GM18909 (cell line): ENCODE results near the gene ANKRD31.

Source experiments
- ATAC-seq: cut with Tn5 transposase; IDR thresholded peaks from one replicate; pipeline ENCODE4 v1.9.1; 2021; ENCODE audit warnings: mild to moderate bottlenecking; ENCODE audit not compliant: unreplicated experiment, poor library complexity

The ANKRD31 gene

DNA sequence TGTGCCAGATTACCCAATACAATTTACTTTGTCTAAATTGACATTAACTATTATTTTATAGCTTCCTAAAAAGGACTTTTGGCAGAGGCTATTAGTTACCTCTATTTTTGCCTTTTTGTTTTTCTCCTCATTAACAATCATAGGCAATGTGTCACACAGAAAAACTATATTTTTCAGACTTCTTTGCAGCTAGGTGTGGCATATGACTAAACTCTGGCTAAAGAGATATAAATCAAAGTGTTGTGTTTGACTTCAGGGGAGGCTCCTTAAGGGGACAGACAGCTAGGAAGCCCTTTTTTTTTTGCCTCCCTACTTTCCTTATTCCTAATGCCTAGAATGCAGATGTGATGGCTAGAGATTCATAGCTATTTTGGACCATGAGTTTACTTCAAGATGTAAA, 164.6 kb downstream of the ANKRD31 start:
- no peak for ATAC-seq

DNA sequence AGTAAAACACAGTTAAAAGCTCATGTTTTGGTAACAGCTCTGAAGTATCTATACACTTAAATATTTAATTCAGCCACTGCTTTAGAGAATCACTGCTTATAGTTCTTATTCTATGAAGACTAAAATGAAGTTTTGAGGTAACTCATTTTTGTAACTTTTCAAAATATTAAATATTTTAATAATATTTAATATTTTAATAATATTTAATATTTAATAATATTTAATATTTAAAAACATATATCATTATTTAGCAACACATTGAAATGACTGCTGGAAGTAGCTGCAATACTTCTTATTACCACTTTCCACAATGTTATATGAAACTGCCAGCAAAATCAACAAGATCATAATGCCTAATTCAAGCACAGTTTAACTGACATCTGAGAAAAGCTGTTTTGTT, 165.6 kb downstream of the ANKRD31 start:
- no peak for ATAC-seq

GRCh38 chr5:75067434-75067833, 169.2 kb downstream of the ANKRD31 start:
- no peak for ATAC-seq

GRCh38 chr5:75062925-75063531, 173.7 kb downstream of the ANKRD31 start:
- no peak for ATAC-seq

DNA sequence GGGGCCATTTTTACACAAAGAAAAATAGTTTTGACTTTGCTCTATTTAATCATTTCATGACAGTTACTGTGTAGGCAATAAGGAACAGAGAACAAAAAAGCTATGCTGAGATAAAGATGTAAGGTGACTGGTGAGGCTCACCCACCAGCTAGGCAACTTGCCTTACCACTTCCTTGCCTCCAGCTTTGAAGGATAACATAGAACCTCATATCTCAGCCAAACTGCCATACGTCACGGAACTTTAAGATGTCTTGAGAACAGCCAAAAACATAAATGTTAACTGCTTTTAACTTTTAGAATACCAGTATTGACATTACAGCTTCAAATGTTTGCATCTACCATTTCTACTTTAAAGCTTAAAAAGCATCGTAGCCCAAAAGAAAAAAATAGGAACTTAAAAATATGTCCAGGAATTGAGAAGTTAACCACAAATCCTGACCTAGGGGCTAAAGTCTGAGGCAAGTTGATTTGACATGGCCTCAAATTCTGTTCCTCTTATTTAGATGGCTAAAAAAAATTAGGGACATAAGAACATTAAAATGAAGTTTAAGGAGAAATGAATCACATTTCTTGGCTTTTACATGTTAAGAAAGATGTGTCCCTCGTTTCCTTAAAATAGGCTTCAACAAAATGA, 176.6 kb downstream of the ANKRD31 start:
- ATAC-seq, result no peak

GRCh38 chr5:75058986-75059535, 177.6 kb downstream of the ANKRD31 start:
- ATAC-seq, result no peak

DNA sequence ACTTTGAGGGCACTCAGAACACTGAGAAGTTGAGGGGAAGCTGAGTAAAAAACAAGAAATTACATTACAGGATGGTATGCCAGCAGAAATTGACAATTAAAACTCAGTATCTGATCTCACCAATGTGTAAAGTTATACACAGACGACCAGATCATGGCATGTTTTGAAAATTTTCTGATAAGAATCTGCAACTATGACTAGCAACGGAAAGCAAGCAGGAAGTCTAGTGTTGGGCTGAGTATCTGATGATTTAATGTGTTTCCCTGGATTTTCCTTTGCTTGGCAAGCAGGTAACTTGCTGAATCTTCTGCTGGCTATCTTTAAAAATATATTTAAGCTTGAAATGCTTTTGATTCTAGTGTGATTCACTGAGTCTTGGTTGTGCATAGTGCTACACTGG, 179.1 kb downstream of the ANKRD31 start:
- no peak for ATAC-seq

DNA sequence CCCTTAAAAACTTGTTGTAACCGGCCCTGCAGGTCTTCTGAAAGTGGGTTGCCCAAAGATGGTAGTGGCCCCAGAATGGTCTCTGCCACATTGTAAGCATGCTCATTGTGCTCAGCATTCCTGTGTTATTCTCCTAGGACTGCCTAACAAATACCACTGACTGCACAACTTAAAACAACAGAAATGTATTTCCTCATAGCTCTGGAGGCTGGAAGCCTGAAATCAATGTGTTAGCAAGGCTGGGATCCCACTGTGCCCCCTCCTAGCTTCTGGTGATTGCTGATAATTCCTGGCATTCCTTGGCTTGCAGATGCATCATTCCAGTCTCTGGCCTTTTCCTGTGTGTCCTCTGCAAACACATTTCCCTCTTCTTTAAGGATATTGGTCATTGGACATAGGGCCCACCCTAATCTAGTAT, 180.9 kb downstream of the ANKRD31 start:
- ATAC-seq, result no peak

DNA sequence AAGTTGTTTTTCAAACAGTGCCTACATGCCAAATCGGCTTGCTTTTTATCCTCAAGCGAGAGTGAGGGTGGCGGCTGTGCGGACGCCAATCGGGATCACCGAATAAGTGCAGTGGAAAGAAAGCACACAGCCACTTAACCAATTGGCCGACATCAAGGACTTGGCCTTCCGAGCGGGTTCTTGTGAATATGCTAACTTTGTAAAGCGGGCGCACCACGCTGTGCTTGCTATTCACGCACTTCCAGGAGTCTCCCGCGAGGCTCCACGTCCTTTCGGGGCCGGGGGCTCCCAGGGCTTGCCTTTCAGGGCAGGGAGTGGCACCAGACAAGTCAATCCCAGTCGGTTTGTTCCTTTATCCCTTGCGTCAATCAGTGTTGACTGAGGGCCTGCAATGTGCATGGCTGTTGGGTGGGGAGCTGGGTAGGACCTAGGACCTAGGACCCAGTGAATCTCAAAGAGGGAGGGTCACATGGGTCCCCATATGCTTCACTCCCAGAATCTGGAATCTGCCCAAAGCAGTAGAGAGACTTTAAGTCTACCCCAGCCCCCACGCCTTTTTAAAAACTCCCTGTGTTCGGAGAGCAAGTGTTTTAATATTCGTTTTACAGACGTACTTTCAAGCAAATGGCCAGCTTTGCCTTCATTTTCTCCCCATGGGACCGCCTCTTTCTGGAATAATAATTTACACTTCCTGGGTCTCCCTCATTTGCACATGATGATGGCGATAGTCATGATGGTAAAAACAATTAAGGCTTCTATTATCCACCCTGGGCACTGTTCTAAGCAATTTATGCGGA, 182.3 kb downstream of the ANKRD31 start:
- no peak for ATAC-seq

- peak; percentile 42 for ATAC-seq
These were observed 183.2 kb downstream of the ANKRD31 start for GRCh38 chr5:75053304-75054133.

DNA sequence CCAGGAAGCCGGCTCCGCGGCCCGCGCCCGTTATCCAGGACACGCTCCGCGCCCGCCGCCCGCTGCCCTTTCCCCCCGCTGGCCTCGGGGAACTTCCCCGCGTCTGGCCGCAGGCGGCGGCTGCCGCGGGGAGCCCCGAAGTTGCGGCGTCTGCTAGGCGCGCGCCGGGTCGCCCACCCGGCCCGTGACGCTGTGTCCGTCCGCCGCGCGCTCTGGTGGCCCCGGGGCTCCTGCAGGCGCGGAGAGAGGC, 183.7 kb downstream of the ANKRD31 start:
- ATAC-seq, result peak; percentile 32

GRCh38 chr5:75052192-75053053, 184.3 kb downstream of the ANKRD31 start, which contains the start of gene GCNT4:
GCNT4 (minus strand) TSS chr5:75052558; CDS start chr5:75030037, 22,521 bp downstream.
- peak; percentile 26 for ATAC-seq

GRCh38 chr5:75051217-75051751, 185.4 kb downstream of the ANKRD31 start:
- no peak for ATAC-seq

GRCh38 chr5:75050415-75050814, 186.3 kb downstream of the ANKRD31 start:
- no peak for ATAC-seq

DNA sequence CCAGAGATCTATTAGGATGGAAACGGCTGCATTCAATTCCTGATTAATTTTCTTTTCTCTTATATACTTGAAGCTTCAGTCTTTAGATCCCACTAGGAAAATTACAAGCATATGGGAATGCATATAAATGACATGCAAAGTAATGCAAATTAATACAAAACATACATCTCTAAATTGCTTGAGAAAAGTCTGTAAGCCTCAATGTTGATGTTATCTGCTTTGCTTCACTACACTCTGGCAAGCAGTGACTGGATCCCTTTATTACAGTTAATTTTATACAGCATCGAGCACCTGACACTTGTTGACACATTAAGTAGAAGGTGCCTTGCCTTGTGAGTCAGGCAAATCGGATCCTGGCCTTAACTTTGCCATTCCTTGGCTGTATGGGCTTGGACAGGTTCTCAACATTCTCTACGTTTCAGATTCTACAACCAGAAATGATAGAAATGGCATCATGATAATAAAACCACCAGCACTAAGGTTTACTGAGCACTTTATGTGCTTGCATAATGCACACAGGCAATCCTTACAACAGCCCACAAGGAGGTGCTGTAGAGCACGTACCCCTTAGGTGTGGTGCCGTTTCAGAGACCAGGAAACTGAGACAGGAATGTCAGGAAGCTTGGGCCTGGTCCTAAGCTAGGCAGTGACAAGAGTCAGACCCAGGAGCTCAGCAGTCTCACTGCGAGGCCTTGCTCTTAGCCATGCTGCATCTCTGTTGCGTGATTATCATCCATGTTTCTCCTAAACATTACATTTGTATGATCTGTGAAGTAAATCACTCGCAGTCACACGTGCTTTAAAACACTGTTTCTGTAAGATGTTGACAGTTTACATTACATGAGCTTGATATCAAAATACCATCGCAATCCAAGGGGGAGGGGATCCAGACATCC, 187.0 kb downstream of the ANKRD31 start:
- no peak for ATAC-seq

GRCh38 chr5:75048457-75048953, 188.2 kb downstream of the ANKRD31 start:
- ATAC-seq, result no peak

GRCh38 chr5:75047356-75047755, 189.3 kb downstream of the ANKRD31 start:
- no peak for ATAC-seq
